Osteocyte (in vitro differentiated cells): Measurements from ENCODE around the gene HDAC4. TPM values are rescaled to one million over a fixed set of nuclear protein-coding genes. Genes with fewer than 3 reads are reported as not detected.

Experiments used
- DNase-seq: peaks from one replicate; pipeline ENCODE4 v3.0.0; 2021; ENCODE audit warnings: mixed read lengths; ENCODE audit not compliant: unreplicated experiment; ENCODE audit errors: extremely low spot score
- H3K27ac Mint-ChIP-seq: one replicate; pipeline ENCODE4 v1.8.0; 2021; ENCODE audit warnings: mild to moderate bottlenecking, mixed read lengths; ENCODE audit not compliant: unreplicated experiment
- H3K27me3 Mint-ChIP-seq: one replicate; pipeline ENCODE4 v1.8.0; 2021; ENCODE audit warnings: mixed read lengths; ENCODE audit not compliant: unreplicated experiment
- H3K36me3 Mint-ChIP-seq: one replicate; pipeline ENCODE4 v1.8.0; 2021; ENCODE audit warnings: mixed read lengths; ENCODE audit not compliant: unreplicated experiment
- H3K4me1 Mint-ChIP-seq: one replicate; pipeline ENCODE4 v1.8.0; 2021; ENCODE audit warnings: mixed read lengths; ENCODE audit not compliant: unreplicated experiment
- H3K4me3 Mint-ChIP-seq: one replicate; pipeline ENCODE4 v1.8.0; 2021; ENCODE audit warnings: mild to moderate bottlenecking, moderate library complexity, mixed read lengths; ENCODE audit not compliant: unreplicated experiment
- H3K9me3 Mint-ChIP-seq: one replicate; pipeline ENCODE4 v1.8.0; 2021; ENCODE audit warnings: mixed read lengths; ENCODE audit not compliant: unreplicated experiment
- CTCF ChIP-seq: fragments of 200-600 bp; sonication (generic); IDR thresholded peaks from 2 replicates; pipeline ENCODE4 v1.5.0; 2021; ENCODE audit warnings: antibody characterized with exemption, mild to moderate bottlenecking, moderate library complexity
- total RNA-seq: library from RNA; stranded (reverse); gene quantifications from 2 replicates; pipeline ENCODE4 v1.2.1, GENCODE V29; 2021

The HDAC4 gene
- total RNA-seq, 1 donor from 2014 or later = 30.3 TPM

GRCh38 chr2:239190921-239191885 is 209.6 kb downstream of the HDAC4 start:
- Mint-ChIP-seq H3K9me3 (no peaks in the 10 kb centered on the region), H3K4me1 (peaks cover 3% of the 10 kb centered on the region), H3K4me3 (no peak overlapping the region), H3K27ac (no peak overlapping the region), H3K27me3 (no peaks in the 10 kb centered on the region), H3K36me3 (peaks cover 15% of the 10 kb centered on the region)
- TF ChIP-seq CTCF = no peak
- peak; percentile 77 for DNase-seq

- peak; percentile 75 for DNase-seq
- no peak for TF ChIP-seq CTCF
- Mint-ChIP-seq H3K27ac (no peak overlapping the region), H3K4me3 (no peak overlapping the region), H3K9me3 (no peaks in the 10 kb centered on the region), H3K4me1 (no peaks in the 10 kb centered on the region), H3K36me3 (peaks cover 15% of the 10 kb centered on the region), H3K27me3 (no peaks in the 10 kb centered on the region)
These were observed 210.5 kb downstream of the HDAC4 start for GRCh38 chr2:239190361-239190760.

- DNase-seq = peak; percentile 84
- Mint-ChIP-seq H3K9me3 (no peaks in the 10 kb centered on the region), H3K27ac (no peak overlapping the region), H3K36me3 (peaks cover 15% of the 10 kb centered on the region), H3K4me1 (no peaks in the 10 kb centered on the region), H3K4me3 (no peak overlapping the region), H3K27me3 (no peaks in the 10 kb centered on the region)
- no peak for TF ChIP-seq CTCF
These were observed 211.1 kb downstream of the HDAC4 start for GRCh38 chr2:239189711-239190131.

GRCh38 chr2:239188536-239188935 is 212.3 kb downstream of the HDAC4 start:
- TF ChIP-seq CTCF = no peak
- no peaks in the 10 kb centered on the region for H3K27me3 Mint-ChIP-seq
- no peaks in the 10 kb centered on the region for H3K4me1 Mint-ChIP-seq
- no peak overlapping the region for H3K4me3 Mint-ChIP-seq
- H3K36me3 Mint-ChIP-seq = peaks cover 15% of the 10 kb centered on the region
- DNase-seq = peak; percentile 72
- no peak overlapping the region for H3K27ac Mint-ChIP-seq
- no peaks in the 10 kb centered on the region for H3K9me3 Mint-ChIP-seq

- peak; percentile 66 for DNase-seq
- H3K27ac Mint-ChIP-seq = no peak overlapping the region
- H3K36me3 Mint-ChIP-seq = peaks cover 15% of the 10 kb centered on the region
- no peak overlapping the region for H3K4me3 Mint-ChIP-seq
- H3K4me1 Mint-ChIP-seq = no peaks in the 10 kb centered on the region
- H3K9me3 Mint-ChIP-seq = no peaks in the 10 kb centered on the region
- H3K27me3 Mint-ChIP-seq = no peaks in the 10 kb centered on the region
- no peak for TF ChIP-seq CTCF
These were observed 213.2 kb downstream of the HDAC4 start for GRCh38 chr2:239187464-239188253.
